ENCODE measurements around the gene MAPRE2.

GRCh38 chr18:35024196-35024595 is 17.0 kb upstream of the MAPRE2 start:
- TF ChIP-seq CTCF (IDR thresholded peaks at IDR 0.05; ENCODE audit: low read length) = no peak
- TF ChIP-seq EZH2 (IDR thresholded peaks at IDR 0.05; ENCODE audit: borderline replicate concordance, low read length) = no peak

All from OCI-LY1 (cell line).